Endodermal cell (in vitro differentiated cells): ENCODE results near the gene CSPG4. TPM values are rescaled to one million over a fixed set of nuclear protein-coding genes. Genes with fewer than 3 reads are reported as not detected.

ENCODE experiments used
- DNase-seq: peaks from one replicate; pipeline ENCODE4 v3.0.0-alpha.2; 2017
- H3K27ac ChIP-seq: 2 replicates; pipeline ENCODE4 v1.5.1; 2013; ENCODE audit warnings: mild to moderate bottlenecking, low read depth, low read length, moderate library complexity
- H3K27me3 ChIP-seq: 2 replicates; pipeline ENCODE4 v1.6.1; 2013; ENCODE audit warnings: mild to moderate bottlenecking, low read length, moderate library complexity; ENCODE audit not compliant: insufficient read depth, control insufficient read depth, poor library complexity, severe bottlenecking
- H3K36me3 ChIP-seq: 2 replicates; pipeline ENCODE4 v1.7.0; 2013; ENCODE audit warnings: mild to moderate bottlenecking, low read length, moderate library complexity; ENCODE audit not compliant: control insufficient read depth, insufficient read depth
- H3K4me1 ChIP-seq: one replicate; pipeline ENCODE4 v1.7.0; 2013; ENCODE audit warnings: low read length; ENCODE audit not compliant: control insufficient read depth, insufficient read depth
- H3K4me3 ChIP-seq: 2 replicates; pipeline ENCODE4 v1.5.1; 2013; ENCODE audit warnings: mild to moderate bottlenecking, low read length, moderate library complexity
- H3K9ac ChIP-seq: 2 replicates; pipeline ENCODE4 v1.6.1; 2013; ENCODE audit warnings: mild to moderate bottlenecking, low read length, moderate library complexity; ENCODE audit not compliant: poor library complexity, severe bottlenecking; ENCODE audit errors: extremely low read depth
- H3K9me3 ChIP-seq: 2 replicates; pipeline ENCODE4 v1.6.1; 2013; ENCODE audit warnings: mild to moderate bottlenecking, low read length, moderate library complexity; ENCODE audit not compliant: control insufficient read depth
- H3K27ac Mint-ChIP-seq: 2 replicates; pipeline ENCODE4 v1.8.0; 2020; ENCODE audit warnings: mixed read lengths
- H3K27me3 Mint-ChIP-seq: 2 replicates; pipeline ENCODE4 v1.8.0; 2021; ENCODE audit warnings: mild to moderate bottlenecking, mixed read lengths; ENCODE audit not compliant: insufficient read depth
- H3K36me3 Mint-ChIP-seq: 2 replicates; pipeline ENCODE4 v1.8.0; 2020; ENCODE audit warnings: low read depth, mixed read lengths
- H3K4me1 Mint-ChIP-seq: 2 replicates; pipeline ENCODE4 v1.8.0; 2020; ENCODE audit warnings: mixed read lengths
- H3K4me3 Mint-ChIP-seq: 2 replicates; pipeline ENCODE4 v1.8.0; 2020; ENCODE audit warnings: mild to moderate bottlenecking, moderate library complexity, mixed read lengths
- H3K9me3 Mint-ChIP-seq: 2 replicates; pipeline ENCODE4 v1.8.0; 2020; ENCODE audit warnings: mild to moderate bottlenecking, mixed read lengths
- WGBS, 2 experiments: methylation state at CpG; one replicate each; pipeline versions ENCODE4 v1.1.5 to v1.1.7; 2013; ENCODE audit warnings: missing lambda C conversion rate in 2 of 2, mixed read lengths in 1 of 2; ENCODE audit not compliant: insufficient coverage in 1 of 2, insufficient read length in 1 of 2; 5-methylcytosine and 5-hydroxymethylcytosine counted together
- total RNA-seq, 2 donors: library from RNA; stranded (reverse); fragmentation: NEBNext Ultra II Directional in 1 of 2; extraction: Animal tissue kit (Norgen Biotek cat#: 25700) in 1 of 2; gene quantifications; 2 replicates in 1 of 2; 3 replicates in 1 of 2; pipeline ENCODE4 v1.2.1, GENCODE V29; 2021
- TF ChIP-seq, protein P1 (sequence below): fragments of 200-600 bp; sonication (generic); conservative IDR thresholded peaks from 2 replicates; pipeline ENCODE4 v1.5.0; 2021; ENCODE audit warnings: antibody characterized with exemption, mild to moderate bottlenecking

CSPG4 gene
- total RNA-seq, 2 donors from 2014 or later = 1.8 to 3.3 TPM

DNA sequence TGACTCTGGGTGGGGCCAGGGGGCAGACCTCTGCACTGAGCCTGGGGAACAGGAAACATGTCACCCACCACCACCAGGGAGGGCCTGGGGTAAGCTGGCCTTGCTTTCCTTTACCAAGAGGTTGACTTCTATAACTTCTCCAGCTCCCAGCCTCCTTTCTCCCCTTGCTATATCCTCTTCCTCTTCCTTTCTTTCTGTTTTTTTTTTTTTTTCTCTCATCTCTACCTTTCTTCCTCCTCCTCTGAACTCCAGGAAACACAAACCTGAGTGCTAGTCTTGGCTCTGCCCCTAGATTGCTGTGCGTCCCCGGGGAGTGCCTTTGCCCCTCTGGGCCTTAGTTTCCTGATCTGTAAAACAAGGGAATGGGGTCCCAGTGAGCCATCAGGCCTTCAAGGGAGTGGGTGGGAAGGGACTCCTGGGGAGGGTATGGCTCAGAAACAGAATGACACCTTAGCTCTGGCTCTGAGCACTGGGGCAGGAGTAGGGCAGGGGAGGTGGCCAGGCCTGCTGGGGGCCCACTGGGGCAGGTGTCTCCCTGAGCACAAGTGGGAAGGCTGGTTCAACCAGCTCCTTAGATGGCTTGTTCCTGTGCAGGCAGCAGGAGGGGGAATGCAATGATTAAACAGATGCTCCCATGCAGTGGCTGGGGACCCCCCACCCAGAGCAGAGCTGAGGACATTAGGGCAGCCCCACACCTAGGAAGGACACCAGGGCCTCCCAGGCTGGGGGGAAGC, 60.7 kb downstream of the CSPG4 start:
- Mint-ChIP-seq H3K4me3 (peak overlapping the region; percentile 86), H3K9me3 (no peaks in the 10 kb centered on the region), H3K4me1 (peaks cover 44% of the 10 kb centered on the region), H3K27me3 (no peaks in the 10 kb centered on the region), H3K27ac (no peak overlapping the region), H3K36me3 (peaks cover 29% of the 10 kb centered on the region)
- H3K36me3 ChIP-seq = peaks cover 18% of the 10 kb centered on the region
- H3K27me3 ChIP-seq = no peaks in the 10 kb centered on the region
- peak overlapping the region; percentile 16 for H3K9ac ChIP-seq
- 93 to 100% methylated on average over 1 to 2 of the region's 2 CpGs for WGBS, 2 experiments
- peak overlapping the region; percentile 71 for H3K4me3 ChIP-seq
- no peaks in the 10 kb centered on the region for H3K9me3 ChIP-seq
- DNase-seq = no peak
- no peak overlapping the region for H3K27ac ChIP-seq
- TF ChIP-seq, protein P1, sequence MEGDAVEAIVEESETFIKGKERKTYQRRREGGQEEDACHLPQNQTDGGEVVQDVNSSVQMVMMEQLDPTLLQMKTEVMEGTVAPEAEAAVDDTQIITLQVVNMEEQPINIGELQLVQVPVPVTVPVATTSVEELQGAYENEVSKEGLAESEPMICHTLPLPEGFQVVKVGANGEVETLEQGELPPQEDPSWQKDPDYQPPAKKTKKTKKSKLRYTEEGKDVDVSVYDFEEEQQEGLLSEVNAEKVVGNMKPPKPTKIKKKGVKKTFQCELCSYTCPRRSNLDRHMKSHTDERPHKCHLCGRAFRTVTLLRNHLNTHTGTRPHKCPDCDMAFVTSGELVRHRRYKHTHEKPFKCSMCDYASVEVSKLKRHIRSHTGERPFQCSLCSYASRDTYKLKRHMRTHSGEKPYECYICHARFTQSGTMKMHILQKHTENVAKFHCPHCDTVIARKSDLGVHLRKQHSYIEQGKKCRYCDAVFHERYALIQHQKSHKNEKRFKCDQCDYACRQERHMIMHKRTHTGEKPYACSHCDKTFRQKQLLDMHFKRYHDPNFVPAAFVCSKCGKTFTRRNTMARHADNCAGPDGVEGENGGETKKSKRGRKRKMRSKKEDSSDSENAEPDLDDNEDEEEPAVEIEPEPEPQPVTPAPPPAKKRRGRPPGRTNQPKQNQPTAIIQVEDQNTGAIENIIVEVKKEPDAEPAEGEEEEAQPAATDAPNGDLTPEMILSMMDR = no peak
- peaks cover 12% of the 10 kb centered on the region for H3K4me1 ChIP-seq

DNA sequence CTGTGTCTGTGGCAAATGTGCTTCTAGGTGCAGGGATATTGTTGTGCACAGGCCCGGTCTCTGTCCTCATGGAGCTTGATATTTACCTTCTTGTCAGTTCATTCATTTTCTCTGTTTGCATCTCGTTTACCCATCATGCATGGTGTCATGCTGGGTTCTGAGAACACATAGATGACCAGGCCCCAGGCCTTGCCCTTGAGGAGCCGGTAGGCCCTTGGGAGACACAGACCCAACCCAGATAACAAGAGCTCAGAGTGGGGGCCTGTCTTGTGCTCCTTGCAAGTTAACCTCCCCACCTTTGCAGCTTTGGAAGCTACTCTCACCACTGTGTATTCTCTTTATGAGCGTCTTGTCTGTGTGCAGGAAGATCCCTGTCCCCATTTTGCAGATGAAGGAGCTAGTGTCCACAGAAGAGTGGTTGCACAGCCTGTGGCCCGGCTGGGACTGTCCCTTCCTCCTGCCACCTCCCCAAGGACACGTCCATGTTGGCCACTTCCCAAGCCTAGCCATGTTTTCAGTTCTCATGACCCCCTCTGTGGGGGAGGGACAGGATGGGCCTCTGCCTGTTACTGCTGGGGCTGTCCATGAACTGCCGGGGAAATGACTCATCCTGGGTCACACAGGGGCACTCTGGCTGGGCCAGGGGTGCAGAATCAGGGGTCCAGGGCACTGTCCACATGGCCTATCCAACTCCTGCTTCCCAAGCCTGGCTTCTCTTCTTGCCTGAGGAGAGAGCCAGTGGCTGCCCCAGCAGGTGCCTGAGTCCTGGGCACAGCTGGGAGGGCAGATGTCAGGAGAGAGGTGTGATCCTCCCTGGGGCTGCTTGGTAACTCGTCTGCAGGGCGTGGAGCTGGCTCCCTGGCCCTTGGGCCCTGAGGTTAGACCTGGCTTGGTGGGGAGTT, 61.5 kb downstream of the CSPG4 start:
- H3K27ac ChIP-seq = no peak overlapping the region
- peaks cover 22% of the 10 kb centered on the region for H3K36me3 Mint-ChIP-seq
- peaks cover 18% of the 10 kb centered on the region for H3K36me3 ChIP-seq
- TF ChIP-seq, protein P1 = no peak
- H3K9ac ChIP-seq = peak overlapping the region; percentile 16
- H3K27me3 Mint-ChIP-seq = peaks cover 8% of the 10 kb centered on the region
- peaks cover 5% of the 10 kb centered on the region for H3K27me3 ChIP-seq
- 81 to 84% methylated on average over 6 to 9 of the region's 9 CpGs for WGBS, 2 experiments
- peak overlapping the region; percentile 86 for H3K4me3 Mint-ChIP-seq
- H3K27ac Mint-ChIP-seq = peak overlapping the region; percentile 29
- no peaks in the 10 kb centered on the region for H3K9me3 ChIP-seq
- peaks cover 12% of the 10 kb centered on the region for H3K4me1 ChIP-seq
- no peaks in the 10 kb centered on the region for H3K9me3 Mint-ChIP-seq
- peak; percentile 59 for DNase-seq
- H3K4me1 Mint-ChIP-seq = peaks cover 50% of the 10 kb centered on the region
- peak overlapping the region; percentile 71 for H3K4me3 ChIP-seq

- Mint-ChIP-seq H3K9me3 (no peaks in the 10 kb centered on the region), H3K36me3 (peaks cover 21% of the 10 kb centered on the region), H3K4me3 (peak overlapping the region; percentile 86), H3K27ac (no peak overlapping the region), H3K4me1 (peaks cover 50% of the 10 kb centered on the region), H3K27me3 (peaks cover 20% of the 10 kb centered on the region)
- Histone ChIP-seq H3K9me3 (no peaks in the 10 kb centered on the region), H3K36me3 (peaks cover 18% of the 10 kb centered on the region), H3K27ac (no peak overlapping the region), H3K9ac (no peak overlapping the region), H3K4me1 (peaks cover 12% of the 10 kb centered on the region), H3K4me3 (peak overlapping the region; percentile 71), H3K27me3 (peaks cover 9% of the 10 kb centered on the region)
- WGBS, 2 experiments = 93 to 96% methylated on average over 16 to 18 of the region's 18 CpGs
- TF ChIP-seq, protein P1 = no peak
- DNase-seq = no peak
These were observed 62.8 kb downstream of the CSPG4 start for GRCh38 chr15:75649848-75650247.
